Activated CD4-positive, alpha-beta T cell treated with anti-CD3 and anti-CD28 coated beads for 1 hour (primary cell): ENCODE measurements around the gene LMLN.
A peak's percentile ranks its signal among the peaks of the same experiment; 100 is the strongest.
"Not testable (repeated sequence)": the region's sequence is repeated elsewhere in the genome, so short reads cannot be mapped to it uniquely, and the experiment has no call there.

Source experiments
- DNase-seq: peaks from one replicate; pipeline ENCODE4 v3.0.0-alpha.2; 2020

LMLN gene

DNA sequence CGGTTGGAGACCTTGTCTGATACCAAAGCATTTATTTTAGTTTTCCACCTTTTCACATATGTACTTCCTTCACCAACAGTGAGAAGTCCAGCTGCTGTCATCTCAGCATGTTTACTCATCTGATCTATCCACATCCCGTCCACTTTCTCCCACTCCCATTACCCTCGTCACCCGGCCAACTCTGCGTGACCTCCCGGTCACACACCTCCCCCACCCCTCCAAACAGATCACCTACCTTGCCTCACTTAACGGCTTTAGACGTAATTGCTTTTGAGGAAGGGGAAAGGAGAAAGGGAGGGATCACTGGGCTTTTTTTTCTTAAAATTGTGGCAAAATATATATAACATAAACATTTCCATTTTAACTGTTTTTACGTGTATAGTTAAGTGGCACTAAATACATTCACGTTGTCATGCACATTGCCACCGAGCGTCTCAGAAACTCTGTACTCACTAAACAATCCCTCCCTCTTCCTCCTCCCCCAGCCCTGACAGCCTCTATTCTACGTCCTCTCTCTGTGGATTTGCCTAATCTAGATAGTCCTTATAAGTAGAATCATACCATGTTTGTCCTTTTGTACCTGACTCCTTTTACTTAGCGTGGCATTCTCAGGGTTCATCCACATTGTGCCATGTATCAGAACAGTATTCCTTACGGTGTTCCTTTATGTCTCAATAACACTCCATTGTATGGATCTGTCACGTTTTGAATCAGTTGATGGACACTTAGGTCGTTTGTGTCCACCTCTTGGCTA is 67.2 kb downstream of the LMLN start:
- no peak for DNase-seq

GRCh38 chr3:198027799-198028390 is 67.9 kb downstream of the LMLN start:
- DNase-seq, result no peak

DNA sequence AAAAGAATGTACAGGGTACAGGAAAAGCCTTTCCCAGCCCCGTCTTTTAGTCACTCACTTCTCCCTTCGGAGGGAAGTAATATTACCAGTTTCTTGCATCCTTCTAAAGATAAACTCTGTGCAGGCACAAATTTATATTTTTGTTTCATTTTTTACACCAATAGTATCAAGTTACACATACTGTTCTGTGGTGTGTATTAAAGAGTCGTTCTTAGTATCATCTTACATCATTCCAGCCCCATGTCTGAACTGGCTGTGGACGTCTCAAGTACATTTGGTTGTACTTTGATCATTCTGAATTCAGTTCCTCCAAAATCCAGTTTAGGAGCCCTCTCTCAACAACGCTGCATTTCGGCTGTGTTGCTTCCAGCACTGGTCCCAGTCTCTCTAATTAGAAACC is 68.7 kb downstream of the LMLN start:
- no peak for DNase-seq

DNA sequence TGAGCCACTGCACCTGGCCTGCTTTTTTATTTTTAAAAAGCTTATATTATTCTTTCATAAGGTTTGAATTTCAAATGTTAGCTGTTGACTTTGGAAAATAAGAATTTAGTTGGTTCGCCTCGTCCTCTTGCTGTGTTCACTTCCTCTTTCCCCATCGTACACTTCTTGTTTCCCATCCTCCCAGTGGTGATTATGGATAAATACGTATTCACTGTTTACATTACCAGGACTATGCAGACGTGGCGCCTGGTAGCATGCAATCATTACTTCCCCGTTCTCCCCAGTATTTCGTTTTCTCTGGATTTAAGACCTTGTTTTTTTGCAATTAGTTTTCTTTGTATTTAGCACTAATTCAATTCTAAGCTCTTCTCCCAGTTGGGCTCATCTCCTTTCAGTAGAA is 70.1 kb downstream of the LMLN start:
- no peak for DNase-seq

DNA sequence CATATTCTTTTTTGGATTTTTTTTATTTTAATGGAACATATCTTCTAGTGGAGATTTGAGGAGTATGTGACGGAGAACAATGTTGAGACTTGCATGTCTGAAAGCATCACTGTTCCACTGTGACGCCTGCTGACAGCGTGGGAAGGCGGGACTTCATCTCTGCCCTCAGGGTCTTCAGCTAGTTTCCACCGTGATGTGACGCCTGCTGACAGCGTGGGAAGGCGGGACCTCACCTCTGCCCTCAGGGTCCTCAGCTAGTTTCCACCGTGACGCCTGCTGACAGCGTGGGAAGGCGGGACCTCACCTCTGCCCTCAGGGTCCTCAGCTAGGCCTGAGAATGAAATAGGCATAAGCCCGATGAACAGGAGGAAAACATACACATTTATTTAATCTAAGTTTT is 70.7 kb downstream of the LMLN start:
- DNase-seq, result no peak

DNA sequence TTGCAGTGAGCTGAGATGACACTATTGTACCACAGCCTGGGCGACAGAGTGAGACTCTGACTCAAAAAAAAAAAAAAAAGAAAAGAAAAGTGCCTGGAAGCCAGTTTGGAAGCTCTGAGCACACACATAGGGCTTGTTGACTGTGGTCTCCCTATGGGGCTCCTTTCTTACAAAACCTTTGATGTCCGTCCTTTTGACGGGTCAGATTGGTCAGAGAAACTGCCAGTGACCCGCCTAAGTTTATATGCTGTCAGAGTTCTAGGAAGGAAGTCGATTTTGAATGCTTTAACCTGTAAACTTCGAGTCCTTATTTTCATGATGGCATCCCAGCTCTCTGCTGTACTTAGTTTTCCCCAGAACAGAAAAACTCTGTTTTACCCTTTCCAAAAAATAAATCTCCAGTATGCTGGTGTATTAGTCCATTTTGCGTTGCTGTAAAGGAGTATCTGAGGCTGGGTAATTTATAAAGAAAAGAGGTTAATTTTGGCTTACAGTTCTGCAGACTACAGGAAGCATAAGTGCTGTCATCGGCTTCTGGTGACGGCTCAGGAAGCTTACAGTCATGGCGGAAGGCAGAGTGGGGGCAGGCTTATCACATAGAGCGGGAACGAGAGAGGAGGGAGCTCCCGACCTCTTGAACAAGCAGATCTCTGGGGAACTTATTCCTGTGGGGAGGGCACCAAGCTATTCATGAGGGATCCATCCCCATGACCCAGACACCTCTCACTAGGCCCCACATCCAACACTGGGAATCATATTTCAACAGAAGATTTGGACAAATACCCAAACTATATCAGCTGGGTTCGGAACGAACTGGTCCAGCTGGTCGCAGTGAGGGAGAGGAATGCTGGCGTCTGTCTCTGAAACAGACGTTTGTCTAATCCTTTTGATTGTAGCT is 72.3 kb downstream of the LMLN start:
- DNase-seq, result no peak

DNA sequence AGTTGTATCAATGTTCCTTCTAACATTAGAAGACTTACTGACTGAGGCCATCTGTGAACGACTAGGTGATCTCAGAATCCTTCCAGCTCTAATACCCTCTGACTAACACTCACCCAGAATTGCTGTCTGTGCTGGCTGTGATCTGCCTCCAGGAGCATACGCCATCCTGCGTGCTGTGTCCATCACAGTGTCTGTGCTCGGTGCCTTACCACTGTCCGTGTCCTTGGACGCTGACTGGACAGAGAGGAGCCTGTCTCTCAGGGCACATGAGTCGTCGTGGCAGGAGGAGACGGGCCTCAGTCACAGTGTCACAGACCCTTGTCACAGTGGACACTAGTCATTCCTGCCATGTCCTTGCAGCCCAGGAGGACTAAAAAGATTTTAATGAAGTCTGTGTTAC is 83.1 kb downstream of the LMLN start:
- no peak for DNase-seq

DNA sequence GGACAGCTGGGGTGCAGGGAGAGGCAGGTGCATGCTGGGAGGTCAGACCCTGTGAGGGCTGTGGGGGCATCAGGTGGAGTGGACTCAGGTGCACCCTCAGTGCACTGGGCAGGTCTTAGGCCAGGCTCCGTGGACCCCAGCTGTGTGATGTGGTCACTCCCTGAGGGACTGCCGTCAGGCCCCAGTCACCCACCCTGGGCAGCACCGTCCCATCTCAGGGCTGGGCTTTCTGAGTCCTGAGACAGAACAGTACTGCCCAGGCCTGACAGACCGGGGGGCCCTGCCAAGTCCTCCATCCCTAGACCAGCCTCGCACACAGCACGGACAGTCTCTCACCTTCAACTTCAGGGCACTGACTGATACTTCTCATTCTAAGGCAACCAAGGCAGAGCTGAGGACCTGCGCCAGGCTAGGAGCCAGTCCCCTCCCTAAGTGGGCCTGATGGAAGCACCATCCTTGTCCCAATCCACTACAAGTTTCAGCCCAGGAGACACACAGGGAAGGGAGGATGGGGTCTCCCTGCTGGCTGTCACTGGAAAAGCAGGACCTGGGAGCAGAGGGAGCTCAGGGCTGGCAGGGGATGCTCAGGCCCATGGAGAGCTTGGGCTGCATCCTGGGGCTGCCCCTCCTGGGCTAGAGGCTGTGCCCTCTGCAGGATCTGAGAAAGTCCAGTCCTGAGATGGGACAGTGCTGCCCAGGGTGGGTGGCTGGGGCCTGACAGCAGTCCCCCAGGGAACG is 86.3 kb downstream of the LMLN start:
- no peak for DNase-seq

- DNase-seq, result no peak
These were observed 88.4 kb downstream of the LMLN start for GRCh38 chr3:198048445-198048844.

DNA sequence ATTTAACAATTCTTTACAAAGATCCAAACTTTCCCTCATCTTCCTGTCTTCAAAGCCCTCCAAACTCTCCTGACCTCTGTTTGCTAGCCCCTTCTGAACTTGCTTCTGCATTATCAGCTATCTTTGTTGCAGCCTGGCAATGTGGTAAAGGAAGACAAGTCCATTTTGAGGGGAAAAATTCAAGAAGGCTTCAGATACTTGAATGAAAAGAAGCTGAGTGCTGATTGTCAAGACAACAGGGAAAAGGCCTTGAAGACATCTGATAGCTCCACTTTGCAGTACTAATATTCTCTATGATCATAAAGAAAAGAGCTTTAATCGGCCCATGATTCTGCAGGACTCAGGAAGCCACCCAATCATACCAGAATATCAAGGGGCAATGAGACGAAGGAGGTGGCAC is 91.8 kb downstream of the LMLN start:
- no peak for DNase-seq

DNA sequence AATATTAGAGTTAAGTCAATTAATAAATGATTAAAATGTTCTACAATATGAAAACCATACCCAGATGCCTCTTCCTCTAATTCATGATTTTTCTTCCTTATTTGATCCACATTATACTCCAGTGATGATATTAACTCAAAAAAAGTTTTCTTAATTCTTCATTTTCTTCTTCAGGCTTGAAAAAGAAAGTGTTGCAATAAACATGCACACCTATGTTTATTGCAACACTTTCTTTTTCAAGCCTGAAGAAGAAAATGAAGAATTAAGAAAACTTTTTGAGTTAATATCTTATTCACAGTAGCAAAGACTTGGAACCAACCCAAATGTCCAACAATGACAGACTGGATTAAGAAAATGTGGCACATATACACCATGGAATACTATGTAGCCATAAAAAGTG is 93.4 kb downstream of the LMLN start:
- DNase-seq, result not testable (repeated sequence)

GRCh38 chr3:198061119-198062067 is 101.4 kb downstream of the LMLN start:
- DNase-seq, result no peak

DNA sequence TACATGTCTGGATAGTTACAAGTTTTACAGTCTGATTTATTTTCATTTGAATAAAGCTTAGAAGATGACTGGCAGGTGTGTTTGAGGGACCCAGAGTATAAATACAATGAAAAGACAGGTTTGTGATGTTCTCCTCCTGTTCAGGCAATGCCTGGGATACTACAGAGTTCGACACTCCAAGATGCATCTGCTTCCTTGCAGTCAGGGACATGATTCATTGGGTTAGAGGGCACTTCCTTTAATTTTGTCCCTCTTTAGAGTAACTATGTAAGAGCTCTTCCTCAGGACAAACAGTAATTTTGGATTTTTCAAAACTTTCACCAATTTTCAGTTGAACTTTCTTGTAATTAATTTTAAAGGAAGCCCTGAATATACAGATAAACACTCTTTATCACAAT is 102.0 kb downstream of the LMLN start:
- no peak for DNase-seq

DNA sequence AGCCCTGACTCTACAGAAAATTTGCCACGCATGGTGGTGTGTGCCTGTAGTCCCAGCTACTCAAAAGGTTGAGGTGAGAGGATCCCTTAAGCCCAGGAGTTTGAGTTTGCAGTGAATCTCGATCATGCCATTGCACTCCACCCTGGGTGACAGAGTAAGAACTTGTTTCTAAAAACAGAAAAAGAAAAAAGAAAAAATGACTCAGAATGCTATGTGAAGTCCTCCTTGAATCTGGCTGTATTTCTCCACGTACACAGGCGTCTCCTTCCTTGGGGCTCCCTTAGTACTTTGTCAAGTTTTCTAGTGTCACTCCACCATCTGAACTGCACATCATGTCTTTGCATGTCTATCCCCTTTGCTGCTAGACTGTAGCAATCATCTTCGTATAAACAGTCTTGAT is 104.4 kb downstream of the LMLN start:
- DNase-seq, result no peak

DNA sequence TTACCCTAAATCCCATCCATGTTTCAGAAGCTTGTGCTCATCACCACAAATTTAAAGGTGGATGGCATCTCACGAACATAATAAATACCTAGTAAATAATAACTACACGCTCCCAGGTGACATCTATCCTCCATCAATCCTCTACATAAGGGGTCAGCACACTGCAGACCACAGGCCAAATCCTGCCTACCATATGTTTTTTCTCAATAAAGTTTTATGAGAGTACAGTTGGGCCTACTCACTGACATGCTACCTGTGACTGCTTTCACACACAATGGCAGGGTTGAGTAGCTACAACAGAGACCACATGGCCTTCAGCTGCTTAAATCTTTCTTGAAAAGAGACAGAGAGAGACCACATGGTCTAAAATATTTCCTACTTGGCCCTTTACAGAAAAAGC is 105.9 kb downstream of the LMLN start:
- no peak for DNase-seq

DNA sequence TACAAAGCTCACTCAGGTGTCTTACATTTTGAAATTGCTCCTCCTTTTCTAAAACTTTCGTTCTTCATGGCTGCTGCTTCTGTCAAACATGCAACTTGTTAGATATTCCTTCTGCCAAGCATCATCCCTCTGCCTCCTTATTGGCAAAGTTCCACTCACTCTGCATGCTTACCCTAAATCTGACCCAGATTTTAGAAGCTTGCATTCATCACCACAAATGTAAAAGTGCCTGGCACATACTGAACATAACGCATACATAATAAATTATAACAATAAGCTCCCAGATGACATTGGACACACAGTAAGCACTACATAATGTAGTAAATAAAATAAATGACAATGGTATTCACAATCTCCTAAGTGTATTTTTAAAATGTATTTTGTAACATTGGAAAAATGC is 107.4 kb downstream of the LMLN start:
- DNase-seq, result no peak

GRCh38 chr3:198070871-198071270 is 110.9 kb downstream of the LMLN start:
- DNase-seq, result no peak

DNA sequence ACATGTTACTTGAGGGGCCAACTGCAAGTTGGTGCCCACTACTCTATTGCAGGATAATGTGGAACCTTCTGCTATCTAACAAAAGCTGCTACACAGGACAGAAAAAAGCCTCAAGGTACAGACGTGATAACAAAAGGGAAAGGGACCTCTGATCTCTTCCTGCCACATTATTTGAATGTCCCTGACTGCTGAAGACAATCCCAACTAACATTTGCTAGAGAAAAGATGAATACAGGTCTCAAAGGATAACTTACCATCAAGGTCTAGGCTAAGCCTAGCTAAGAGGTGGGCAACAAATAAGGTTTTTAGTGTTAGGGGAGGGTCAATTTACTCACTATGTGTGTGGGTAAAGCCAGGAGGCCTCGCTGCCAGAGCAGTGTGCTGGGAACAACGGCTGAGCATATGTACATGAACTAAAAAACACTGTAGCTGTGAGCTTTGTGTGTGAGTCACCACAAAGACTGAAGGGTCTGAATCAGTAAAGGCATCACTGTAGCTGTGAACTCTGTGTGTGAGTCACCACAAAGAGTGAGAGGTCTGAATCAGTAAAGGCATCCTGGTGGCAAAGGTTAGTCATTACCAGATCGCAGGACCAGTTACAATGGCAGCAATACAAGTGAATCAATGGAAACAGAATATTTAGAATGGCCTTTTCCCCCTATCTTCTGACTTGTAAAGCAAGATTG is 111.7 kb downstream of the LMLN start:
- peak; percentile 19 for DNase-seq

- no peak for DNase-seq
These were observed 116.8 kb downstream of the LMLN start for GRCh38 chr3:198076722-198077308.

DNA sequence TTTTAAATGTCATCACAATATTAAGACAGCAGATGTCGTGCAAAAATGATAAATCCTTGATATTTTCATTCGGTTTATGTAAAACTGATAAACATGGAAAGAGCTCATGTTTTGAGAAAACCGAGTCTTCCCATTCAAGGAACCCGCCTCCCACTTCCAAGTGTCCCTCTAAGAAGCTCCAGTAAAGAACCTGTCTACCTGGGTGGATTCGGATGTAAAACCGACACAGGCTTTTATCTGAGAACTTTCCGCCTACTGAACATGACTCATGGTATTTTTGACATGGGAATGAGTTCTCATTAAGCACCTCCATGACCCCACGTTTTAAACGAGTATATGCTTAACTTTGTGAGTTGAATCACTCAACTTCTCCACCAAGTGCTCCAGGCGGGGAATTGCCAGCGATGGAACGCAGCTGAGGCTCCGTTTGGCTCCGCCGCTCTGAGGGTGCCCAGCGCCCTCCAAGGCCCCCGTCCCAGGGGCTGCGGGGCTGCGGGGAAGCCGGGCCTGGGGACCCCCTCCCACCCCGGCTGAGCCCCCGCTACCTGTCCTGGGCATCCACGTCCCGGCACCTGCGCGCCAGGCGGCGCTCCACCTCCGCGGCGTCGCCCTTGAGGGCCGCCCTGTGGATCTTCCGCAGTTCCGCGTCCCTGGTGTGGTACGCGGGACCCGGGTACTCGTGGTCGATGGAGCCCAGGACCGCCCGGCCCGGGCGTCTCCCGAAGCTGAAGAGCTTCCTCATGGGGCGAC is 119.9 kb downstream of the LMLN start:
- peak; percentile 18 for DNase-seq
